ENCODE measurements around the gene CIDEB.

GRCh38 chr14:24289649-24290280 lies 18.0 kb downstream of the CIDEB start:
- TF ChIP-seq CTCF (IDR thresholded peaks at IDR 0.05; ENCODE audit: low read length) (no peak), EZH2phosphoT487 (IDR thresholded peaks at IDR 0.05; ENCODE audit: low read length) (no peak), EZH2 (optimal IDR thresholded peaks at IDR 0.05; ENCODE audit: low read depth, low read length) (no peak)

All from MM.1S (cell line).